ENCODE results near the gene SSPN. TPM values are rescaled to one million over a fixed set of nuclear protein-coding genes. Genes with fewer than 3 reads are reported as not detected.

SSPN gene
- total and polyA plus RNA-seq, 12 donors, result 5.9 to 115 (median 83.7) TPM

DNA sequence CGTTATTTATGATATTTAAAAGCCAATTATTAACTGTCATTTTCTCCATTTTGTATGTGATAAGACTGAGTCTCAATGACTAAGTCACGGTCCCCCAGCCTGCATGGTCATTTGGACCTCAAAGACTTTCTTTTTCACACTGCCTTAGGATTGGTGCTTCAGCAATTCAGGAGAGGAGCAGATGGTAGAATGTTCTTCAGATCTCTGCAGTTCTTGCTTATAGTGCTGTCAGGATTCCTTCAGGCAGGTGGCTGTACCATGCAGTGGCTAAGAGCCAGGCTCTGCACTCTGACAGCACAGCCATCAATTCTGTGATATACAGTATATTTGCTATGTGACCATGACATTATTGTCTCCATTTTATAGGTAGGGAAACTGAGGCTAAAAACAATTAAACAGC is 18.7 kb downstream of the SSPN start:
- Histone ChIP-seq H3K4me1 (peaks cover 0 to 17% (median 0%) of the 10 kb centered on the region in 9 donors), H3K36me3 (no peaks in the 10 kb centered on the region), H3K9me3 (peaks cover 0 to 4% (median 0%) of the 10 kb centered on the region in 11 donors), H3K27me3 (no peaks in the 10 kb centered on the region), H3K4me3 (no peak overlapping the region), H3K27ac (no peak overlapping the region)
- DNase-seq, result no peak
- no peak for ATAC-seq
- TF ChIP-seq, protein P1, sequence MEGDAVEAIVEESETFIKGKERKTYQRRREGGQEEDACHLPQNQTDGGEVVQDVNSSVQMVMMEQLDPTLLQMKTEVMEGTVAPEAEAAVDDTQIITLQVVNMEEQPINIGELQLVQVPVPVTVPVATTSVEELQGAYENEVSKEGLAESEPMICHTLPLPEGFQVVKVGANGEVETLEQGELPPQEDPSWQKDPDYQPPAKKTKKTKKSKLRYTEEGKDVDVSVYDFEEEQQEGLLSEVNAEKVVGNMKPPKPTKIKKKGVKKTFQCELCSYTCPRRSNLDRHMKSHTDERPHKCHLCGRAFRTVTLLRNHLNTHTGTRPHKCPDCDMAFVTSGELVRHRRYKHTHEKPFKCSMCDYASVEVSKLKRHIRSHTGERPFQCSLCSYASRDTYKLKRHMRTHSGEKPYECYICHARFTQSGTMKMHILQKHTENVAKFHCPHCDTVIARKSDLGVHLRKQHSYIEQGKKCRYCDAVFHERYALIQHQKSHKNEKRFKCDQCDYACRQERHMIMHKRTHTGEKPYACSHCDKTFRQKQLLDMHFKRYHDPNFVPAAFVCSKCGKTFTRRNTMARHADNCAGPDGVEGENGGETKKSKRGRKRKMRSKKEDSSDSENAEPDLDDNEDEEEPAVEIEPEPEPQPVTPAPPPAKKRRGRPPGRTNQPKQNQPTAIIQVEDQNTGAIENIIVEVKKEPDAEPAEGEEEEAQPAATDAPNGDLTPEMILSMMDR (IDR thresholded peaks at IDR 0.05), result no peak
- intact Hi-C loops (cut with DNase I), result no loop called here
- WGBS, 2 donors, result 82 to 87% methylated on average over 2 of the region's 2 CpGs

DNA sequence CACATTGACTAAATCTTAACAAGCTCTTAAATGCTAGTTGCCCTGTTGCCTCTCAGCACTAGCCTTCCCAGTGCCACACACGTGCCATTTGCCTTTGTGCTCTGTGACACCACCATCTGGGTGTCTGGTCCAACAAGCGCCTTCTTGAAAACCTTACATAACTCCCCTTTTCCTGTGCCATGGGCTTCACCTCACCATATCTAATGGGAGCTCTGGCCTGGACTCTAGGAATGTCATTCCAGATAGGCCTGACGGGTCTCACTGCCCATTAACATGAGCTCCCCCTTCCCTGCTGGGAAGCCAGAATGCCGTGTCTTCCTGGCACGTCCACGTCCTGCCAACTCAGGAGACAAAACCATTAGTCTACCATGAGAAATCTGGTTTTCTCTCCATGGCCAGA is 24.4 kb downstream of the SSPN start:
- Histone ChIP-seq H3K4me1 (peaks cover 0 to 9% (median 0%) of the 10 kb centered on the region in 9 donors), H3K27ac (peak overlapping the region in 2 of 10 donors; percentile 6 to 25), H3K4me3 (no peak overlapping the region), H3K9me3 (peaks cover 0 to 4% (median 0%) of the 10 kb centered on the region in 11 donors), H3K27me3 (no peaks in the 10 kb centered on the region), H3K36me3 (no peaks in the 10 kb centered on the region)
- peak in 6 of 8 donors; percentile 33 to 89 (median 55) for ATAC-seq
- 63% methylated on average over 6 of the region's 6 CpGs for WGBS, 2 donors
- TF ChIP-seq, protein P1 (IDR thresholded peaks at IDR 0.05), result no peak
- no peak for DNase-seq
- intact Hi-C loops (cut with DNase I), result no loop called here

GRCh38 chr12:26224657-26225056 is 29.3 kb downstream of the SSPN start:
- Histone ChIP-seq H3K27me3 (peaks cover 0 to 29% (median 0%) of the 10 kb centered on the region in 7 donors), H3K4me3 (no peak overlapping the region), H3K9me3 (no peaks in the 10 kb centered on the region), H3K4me1 (peaks cover 0 to 18% (median 11%) of the 10 kb centered on the region in 9 donors), H3K27ac (no peak overlapping the region), H3K36me3 (no peaks in the 10 kb centered on the region)
- no peak for DNase-seq
- TF ChIP-seq, protein P1 (IDR thresholded peaks at IDR 0.05), result no peak
- ATAC-seq, result peak in 1 of 8 donors; percentile 69
- WGBS, 2 donors, result 86 to 89% methylated on average over 5 of the region's 5 CpGs
- intact Hi-C loops (cut with DNase I), result no loop called here

- peak in 5 of 8 donors; percentile 20 to 49 (median 34) for ATAC-seq
- 60 to 63% methylated on average over 10 of the region's 10 CpGs for WGBS, 2 donors
- Histone ChIP-seq H3K4me1 (peaks cover 0 to 16% (median 11%) of the 10 kb centered on the region in 9 donors), H3K36me3 (peaks cover 0 to 3% (median 0%) of the 10 kb centered on the region in 9 donors), H3K4me3 (peak overlapping the region in 8 of 10 donors; percentile 5 to 55 (median 50)), H3K9me3 (no peaks in the 10 kb centered on the region), H3K27ac (peak overlapping the region in 5 of 10 donors; percentile 34 to 61 (median 49)), H3K27me3 (peaks cover 0 to 29% (median 0%) of the 10 kb centered on the region in 7 donors)
- DNase-seq, result no peak
- TF ChIP-seq, protein P1 (IDR thresholded peaks at IDR 0.05), result no peak
- intact Hi-C loops (cut with DNase I), result no loop called here
These were observed 30.7 kb downstream of the SSPN start for GRCh38 chr12:26226122-26226521.
